HEK293 (cell line): Measurements from ENCODE around the gene MND1.
"Not testable (repeated sequence)": the region's sequence is repeated elsewhere in the genome, so short reads cannot be mapped to it uniquely, and the experiment has no call there.

ENCODE experiments used
- CTCF ChIA-PET: fragments of 350-600 bp; formaldehyde crosslinking; extraction: SDS; loops from one replicate; lab custom pipeline; 2021; ENCODE audit warnings: antibody characterized with exemption; lab: Yijun Ruan, JAX
- POLR2A ChIA-PET: fragments of 300-600 bp; formaldehyde crosslinking; extraction: SDS; loops from one replicate; lab custom pipeline; 2020; ENCODE audit warnings: antibody characterized with exemption, inconsistent platforms; lab: Yijun Ruan, JAX
- H3K27ac ChIP-seq: fragments of 200-500 bp; sonication (Bioruptor generic); 2 replicates; pipeline ENCODE4 v1.5.1; 2014; ENCODE audit warnings: low read depth, low read length, control low read depth, inconsistent platforms; ENCODE audit errors: extremely low read depth
- H3K36me3 ChIP-seq, 2 experiments: fragments of 200-500 bp in 1 of 2; sonication (Bioruptor generic) in 1 of 2; 1 replicate in 1 of 2; 2 replicates in 1 of 2; pipeline ENCODE4 v1.5.1; 2014 to 2017; ENCODE audit warnings: inconsistent platforms in 2 of 2, low read length in 2 of 2; ENCODE audit not compliant: control insufficient read depth in 2 of 2, insufficient read depth in 1 of 2
- H3K4me1 ChIP-seq: fragments of 200-500 bp; sonication (Bioruptor generic); 2 replicates; pipeline ENCODE4 v1.5.1; 2014; ENCODE audit warnings: mild to moderate bottlenecking, low read length, inconsistent platforms; ENCODE audit not compliant: control insufficient read depth, insufficient read depth
- H3K4me3 ChIP-seq: 2 replicates; pipeline ENCODE4 v1.5.1; 2011; ENCODE audit warnings: low read depth, mild to moderate bottlenecking, control low read depth, low read length, moderate library complexity
- H3K9me3 ChIP-seq: fragments of 200-500 bp; sonication (Bioruptor generic); 2 replicates; pipeline ENCODE4 v1.5.1; 2014; ENCODE audit warnings: low read depth, low read length, inconsistent platforms; ENCODE audit not compliant: control insufficient read depth, insufficient read depth
- BCL11A ChIP-seq: fragments of 450-650 bp; formaldehyde crosslinking; IDR thresholded peaks from 2 replicates; pipeline ENCODE4 v1.5.1; 2016; ENCODE audit warnings: low read depth, missing biosample characterization, missing genetic modification characterization
- FEZF1 ChIP-seq: fragments of 450-650 bp; formaldehyde crosslinking; IDR thresholded peaks from 2 replicates; pipeline ENCODE4 v1.5.1; 2016; ENCODE audit warnings: missing biosample characterization, missing genetic modification characterization
- KLF8 ChIP-seq: fragments of 450-650 bp; formaldehyde crosslinking; IDR thresholded peaks from 2 replicates; pipeline ENCODE4 v1.5.1; 2016; ENCODE audit warnings: missing biosample characterization, missing genetic modification characterization
- OVOL3 ChIP-seq: fragments of 450-650 bp; formaldehyde crosslinking; IDR thresholded peaks from 2 replicates; pipeline ENCODE4 v1.5.1; 2016; ENCODE audit warnings: missing biosample characterization, missing genetic modification characterization
- PRDM1 ChIP-seq: fragments of 450-650 bp; formaldehyde crosslinking; IDR thresholded peaks from 2 replicates; pipeline ENCODE4; 2016; ENCODE audit warnings: missing biosample characterization, missing genetic modification characterization
- REPIN1 ChIP-seq: fragments of 450-650 bp; formaldehyde crosslinking; IDR thresholded peaks from 2 replicates; pipeline ENCODE4 v1.5.1; 2017; ENCODE audit warnings: missing biosample characterization, missing genetic modification characterization, low read depth
- WT1 ChIP-seq: fragments of 450-650 bp; formaldehyde crosslinking; IDR thresholded peaks from 2 replicates; pipeline ENCODE4 v1.5.1; 2016; ENCODE audit warnings: missing biosample characterization, missing genetic modification characterization
- ZBTB1 ChIP-seq: fragments of 450-650 bp; formaldehyde crosslinking; IDR thresholded peaks from 2 replicates; pipeline ENCODE4 v1.5.1; 2016; ENCODE audit warnings: missing biosample characterization, missing genetic modification characterization
- ZBTB17 ChIP-seq: fragments of 450-650 bp; formaldehyde crosslinking; IDR thresholded peaks from 2 replicates; pipeline ENCODE4 v1.5.1; 2016; ENCODE audit warnings: missing biosample characterization, missing genetic modification characterization
- ZNF404 ChIP-seq: fragments of 450-650 bp; formaldehyde crosslinking; IDR thresholded peaks from 2 replicates; pipeline ENCODE4 v1.5.1; 2017; ENCODE audit warnings: missing biosample characterization, missing genetic modification characterization
- ZNF501 ChIP-seq: fragments of 450-650 bp; formaldehyde crosslinking; IDR thresholded peaks from 2 replicates; pipeline ENCODE4 v1.5.1; 2016; ENCODE audit warnings: missing biosample characterization, missing genetic modification characterization
- ZNF510 ChIP-seq: fragments of 450-650 bp; formaldehyde crosslinking; IDR thresholded peaks from 2 replicates; pipeline ENCODE4 v1.5.1; 2018; ENCODE audit warnings: mild to moderate bottlenecking, missing genetic modification characterization, missing biosample characterization; ENCODE audit not compliant: insufficient replicate concordance
- ZNF596 ChIP-seq: fragments of 450-650 bp; IDR thresholded peaks from 2 replicates; pipeline ENCODE4 v1.5.0; 2018; ENCODE audit warnings: missing biosample characterization, mild to moderate bottlenecking, missing genetic modification characterization, moderate library complexity
- ZNF621 ChIP-seq: fragments of 450-650 bp; formaldehyde crosslinking; IDR thresholded peaks from 2 replicates; pipeline ENCODE4 v1.5.1; 2017; ENCODE audit warnings: missing biosample characterization, missing genetic modification characterization
- ZNF76 ChIP-seq: fragments of 450-650 bp; formaldehyde crosslinking; IDR thresholded peaks from 2 replicates; pipeline ENCODE4; 2016; ENCODE audit warnings: low read depth, missing biosample characterization, missing genetic modification characterization, borderline replicate concordance
- ZNF791 ChIP-seq: fragments of 450-650 bp; formaldehyde crosslinking; IDR thresholded peaks from 2 replicates; pipeline ENCODE4 v1.5.1; 2016; ENCODE audit warnings: missing biosample characterization, missing genetic modification characterization
- ZSCAN16 ChIP-seq: fragments of 450-650 bp; formaldehyde crosslinking; IDR thresholded peaks from 2 replicates; pipeline ENCODE4 v1.5.1; 2016; ENCODE audit warnings: missing biosample characterization, missing genetic modification characterization
- ZSCAN5A ChIP-seq: fragments of 450-650 bp; formaldehyde crosslinking; IDR thresholded peaks from 2 replicates; pipeline ENCODE4 v1.5.1; 2016; ENCODE audit warnings: missing biosample characterization, missing genetic modification characterization
- TF ChIP-seq, protein P1 (sequence below): fragments of 450-650 bp; formaldehyde crosslinking; IDR thresholded peaks from 2 replicates; pipeline ENCODE4 v1.5.1; 2016; ENCODE audit warnings: missing biosample characterization, missing genetic modification characterization
- TF ChIP-seq, protein P2 (sequence below): fragments of 450-650 bp; formaldehyde crosslinking; IDR thresholded peaks from 2 replicates; pipeline ENCODE4 v1.5.1; 2016; ENCODE audit warnings: missing biosample characterization, missing genetic modification characterization

MND1 gene

GRCh38 chr4:153449338-153449737 lies 104.8 kb downstream of the MND1 start:
- ChIA-PET CTCF (no interaction called here), POLR2A (interaction anchor here (0.6 kb wide), 1 partner anchor 44 kb away, joined by 3 read pairs; no protein-coding TSS in a partner anchor)
- Histone ChIP-seq H3K36me3 (no peaks in the 10 kb centered on the region), H3K9me3 (no peaks in the 10 kb centered on the region), H3K27ac (no peak overlapping the region), H3K4me3 (no peak overlapping the region), H3K4me1 (0 out of 2 replicates have a peak, but pooled peaks cover 5% of the 10 kb centered on the region)
- TF ChIP-seq ZNF510 (tag by site-specific recombination) (no peak), FEZF1 (tag by site-specific recombination) (no peak), PRDM1 (no peak), ZSCAN16 (tag by site-specific recombination) (no peak), REPIN1 (no peak), ZNF501 (no peak), OVOL3 (tag by site-specific recombination) (no peak)

DNA sequence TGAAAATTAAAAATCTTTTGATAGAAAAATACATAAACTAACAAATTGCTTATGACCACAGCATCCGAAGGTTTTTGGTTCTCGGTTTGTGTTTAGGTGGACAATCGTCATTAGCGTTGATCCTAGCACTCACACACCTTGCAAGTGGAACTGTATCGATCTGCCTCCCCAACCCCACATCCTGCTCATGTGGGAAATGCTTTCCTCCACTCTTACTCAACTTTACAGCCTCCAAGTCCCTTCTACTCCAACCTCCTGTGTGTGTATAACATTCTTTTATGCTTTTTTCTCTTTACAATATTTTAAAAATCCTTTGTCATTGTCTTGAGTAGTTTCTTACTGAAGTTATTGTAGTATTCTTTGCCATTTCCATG lies 106.0 kb downstream of the MND1 start:
- 0 out of 2 replicates have a peak, but pooled peaks cover 5% of the 10 kb centered on the region for H3K4me1 ChIP-seq
- no peak overlapping the region for H3K4me3 ChIP-seq
- ChIA-PET POLR2A (no interaction called here), CTCF (no interaction called here)
- H3K36me3 ChIP-seq = no peaks in the 10 kb centered on the region
- TF ChIP-seq ZNF621 (no peak), BCL11A (tag by site-specific recombination) (no peak), ZBTB1 (tag by site-specific recombination) (no peak), ZNF404 (tag by site-specific recombination) (no peak), ZNF76 (tag by site-specific recombination) (no peak), ZNF596 (tag by site-specific recombination) (no peak), ZNF791 (tag by site-specific recombination) (no peak), ZSCAN5A (tag by site-specific recombination) (no peak), ZBTB17 (tag by site-specific recombination) (no peak)
- TF ChIP-seq, protein P1, sequence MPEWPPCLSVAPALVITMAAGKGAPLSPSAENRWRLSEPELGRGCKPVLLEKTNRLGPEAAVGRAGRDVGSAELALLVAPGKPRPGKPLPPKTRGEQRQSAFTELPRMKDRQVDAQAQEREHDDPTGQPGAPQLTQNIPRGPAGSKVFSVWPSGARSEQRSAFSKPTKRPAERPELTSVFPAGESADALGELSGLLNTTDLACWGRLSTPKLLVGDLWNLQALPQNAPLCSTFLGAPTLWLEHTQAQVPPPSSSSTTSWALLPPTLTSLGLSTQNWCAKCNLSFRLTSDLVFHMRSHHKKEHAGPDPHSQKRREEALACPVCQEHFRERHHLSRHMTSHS (tag by site-specific recombination) = no peak
- H3K9me3 ChIP-seq = no peaks in the 10 kb centered on the region
- no peak overlapping the region for H3K27ac ChIP-seq

- not testable (repeated sequence) for H3K9me3 ChIP-seq, H3K36me3 ChIP-seq
- TF ChIP-seq BCL11A (tag by site-specific recombination) (peak; percentile 68), WT1 (tag by site-specific recombination) (peak; percentile 50; the same call in 1 of the 2 replicates), ZSCAN16 (tag by site-specific recombination) (peak; percentile 83), KLF8 (tag by site-specific recombination) (peak; percentile 39; the same call in 1 of the 2 replicates)
- TF ChIP-seq, protein P2, sequence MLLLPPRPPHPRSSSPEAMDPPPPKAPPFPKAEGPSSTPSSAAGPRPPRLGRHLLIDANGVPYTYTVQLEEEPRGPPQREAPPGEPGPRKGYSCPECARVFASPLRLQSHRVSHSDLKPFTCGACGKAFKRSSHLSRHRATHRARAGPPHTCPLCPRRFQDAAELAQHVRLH (tag by site-specific recombination) = peak; percentile 35; the same call in 1 of the 2 replicates
- TF ChIP-seq, all 188 proteins: peak for 5; not testable (repeated sequence) for 183
- H3K27ac ChIP-seq, POLR2A ChIA-PET, H3K4me1 ChIP-seq, CTCF ChIA-PET, H3K4me3 ChIP-seq: not testable (repeated sequence)
Observed at GRCh38 chr4:153451145-153451544, 106.7 kb downstream of the MND1 start.
